ENCODE data around the gene PRSS57. TPM values are rescaled to one million over a fixed set of nuclear protein-coding genes. Genes with fewer than 3 reads are reported as not detected.
"Not testable (repeated sequence)": the region's sequence is repeated elsewhere in the genome, so short reads cannot be mapped to it uniquely, and the experiment has no call there.

The PRSS57 gene
- total RNA-seq, 1 experiment from 2014 or later: not detected

GRCh38 chr19:734716-735115 is 39.5 kb upstream of the PRSS57 start:
- H3K27ac Mint-ChIP-seq (ENCODE audit: unreplicated experiment): no peak overlapping the region
- DNase-seq: no peak
- peaks cover 24% of the 10 kb centered on the region for H3K27me3 Mint-ChIP-seq (ENCODE audit: unreplicated experiment)
- H3K9me3 Mint-ChIP-seq (ENCODE audit: low read depth, unreplicated experiment): no peaks in the 10 kb centered on the region
- no peaks in the 10 kb centered on the region for H3K36me3 Mint-ChIP-seq (ENCODE audit: insufficient read depth, unreplicated experiment)
- intact Hi-C loops (cut with micrococcal nuclease; ENCODE audit: unreplicated experiment): loop anchor here (2.0 kb wide), 1 partner anchor 70 kb away; no protein-coding TSS in a partner anchor
- no peak overlapping the region for H3K4me3 Mint-ChIP-seq (ENCODE audit: low read depth, unreplicated experiment)
- TF ChIP-seq CTCF (IDR thresholded peaks at IDR 0.05; ENCODE audit: unreplicated experiment): no peak
- peaks cover 16% of the 10 kb centered on the region for H3K4me1 Mint-ChIP-seq (ENCODE audit: low read depth, unreplicated experiment)
- CTCF ChIA-PET: interaction anchor here (0.7 to 1.0 kb wide), 3 partner anchors 17 to 57 kb away, joined by 3 to 6 read pairs (median 3); no protein-coding TSS in a partner anchor
- BruUV-seq (replicated peaks): no TSS peak

- H3K36me3 Mint-ChIP-seq (ENCODE audit: insufficient read depth, unreplicated experiment): peaks cover 5% of the 10 kb centered on the region
- no peak overlapping the region for H3K4me3 Mint-ChIP-seq (ENCODE audit: low read depth, unreplicated experiment)
- peaks cover 19% of the 10 kb centered on the region for H3K27me3 Mint-ChIP-seq (ENCODE audit: unreplicated experiment)
- peaks cover 16% of the 10 kb centered on the region for H3K4me1 Mint-ChIP-seq (ENCODE audit: low read depth, unreplicated experiment)
- no peak for DNase-seq
- CTCF ChIA-PET: interaction anchor here (0.9 kb wide), 1 partner anchor 69 kb away, joined by 3 read pairs; the partner anchor contains the start of gene RNF126
- no peak for TF ChIP-seq CTCF (IDR thresholded peaks at IDR 0.05; ENCODE audit: unreplicated experiment)
- no peaks in the 10 kb centered on the region for H3K9me3 Mint-ChIP-seq (ENCODE audit: low read depth, unreplicated experiment)
- intact Hi-C loops (cut with micrococcal nuclease; ENCODE audit: unreplicated experiment): no loop called here
- H3K27ac Mint-ChIP-seq (ENCODE audit: unreplicated experiment): no peak overlapping the region
- no TSS peak for BruUV-seq (replicated peaks)
These were observed 37.2 kb upstream of the PRSS57 start for GRCh38 chr19:732148-733069.

- no peak for TF ChIP-seq CTCF (IDR thresholded peaks at IDR 0.05; ENCODE audit: unreplicated experiment)
- Mint-ChIP-seq H3K4me1 (ENCODE audit: low read depth, unreplicated experiment) (peaks cover 16% of the 10 kb centered on the region), H3K27me3 (ENCODE audit: unreplicated experiment) (peaks cover 13% of the 10 kb centered on the region), H3K36me3 (ENCODE audit: insufficient read depth, unreplicated experiment) (peaks cover 8% of the 10 kb centered on the region), H3K27ac (ENCODE audit: unreplicated experiment) (no peak overlapping the region), H3K9me3 (ENCODE audit: low read depth, unreplicated experiment) (no peaks in the 10 kb centered on the region), H3K4me3 (ENCODE audit: low read depth, unreplicated experiment) (no peak overlapping the region)
- no TSS peak for BruUV-seq (replicated peaks)
- DNase-seq: no peak
- intact Hi-C loops (cut with micrococcal nuclease; ENCODE audit: unreplicated experiment): no loop called here
- CTCF ChIA-PET: no interaction called here
These were observed 35.7 kb upstream of the PRSS57 start for GRCh38 chr19:731000-731399.

- peaks cover 13% of the 10 kb centered on the region for H3K27me3 Mint-ChIP-seq (ENCODE audit: unreplicated experiment)
- TF ChIP-seq CTCF (IDR thresholded peaks at IDR 0.05; ENCODE audit: unreplicated experiment): no peak
- H3K27ac Mint-ChIP-seq (ENCODE audit: unreplicated experiment): no peak overlapping the region
- no peak overlapping the region for H3K4me3 Mint-ChIP-seq (ENCODE audit: low read depth, unreplicated experiment)
- H3K9me3 Mint-ChIP-seq (ENCODE audit: low read depth, unreplicated experiment): no peaks in the 10 kb centered on the region
- no TSS peak for BruUV-seq (replicated peaks)
- DNase-seq: no peak
- peaks cover 15% of the 10 kb centered on the region for H3K4me1 Mint-ChIP-seq (ENCODE audit: low read depth, unreplicated experiment)
- CTCF ChIA-PET: no interaction called here
- intact Hi-C loops (cut with micrococcal nuclease; ENCODE audit: unreplicated experiment): no loop called here
- peaks cover 8% of the 10 kb centered on the region for H3K36me3 Mint-ChIP-seq (ENCODE audit: insufficient read depth, unreplicated experiment)
These were observed 34.9 kb upstream of the PRSS57 start for GRCh38 chr19:729965-730668.

GRCh38 chr19:729564-729963 is 34.3 kb upstream of the PRSS57 start:
- H3K36me3 Mint-ChIP-seq (ENCODE audit: insufficient read depth, unreplicated experiment); DNase-seq; H3K9me3 Mint-ChIP-seq (ENCODE audit: low read depth, unreplicated experiment); CTCF ChIA-PET; H3K27ac Mint-ChIP-seq (ENCODE audit: unreplicated experiment); intact Hi-C loops (cut with micrococcal nuclease; ENCODE audit: unreplicated experiment); H3K4me1 Mint-ChIP-seq (ENCODE audit: low read depth, unreplicated experiment); H3K4me3 Mint-ChIP-seq (ENCODE audit: low read depth, unreplicated experiment); BruUV-seq (replicated peaks): not testable (repeated sequence)
- peaks cover 13% of the 10 kb centered on the region for H3K27me3 Mint-ChIP-seq (ENCODE audit: unreplicated experiment)
